OCI-LY1 (cell line): ENCODE data around the gene CDH13.

ENCODE experiments used
- H2AFZ ChIP-seq: fragments of 200-600 bp; sonication (generic), shearing (Covaris generic); 2 replicates; pipeline ENCODE4 v1.6.0; 2014; ENCODE audit warnings: antibody characterized with exemption, mild to moderate bottlenecking, low read length
- H3F3A ChIP-seq: fragments of 200-600 bp; sonication (generic), shearing (Covaris generic); 2 replicates; pipeline ENCODE4 v1.6.0; 2014; ENCODE audit warnings: mild to moderate bottlenecking, antibody characterized with exemption, low read length, moderate library complexity; ENCODE audit not compliant: insufficient read depth
- H3K27ac ChIP-seq: fragments of 200-600 bp; sonication (generic); 2 replicates; pipeline ENCODE4 v1.5.1; 2014; ENCODE audit warnings: low read length, mixed run types, mild to moderate bottlenecking, low read depth; ENCODE audit not compliant: poor library complexity, severe bottlenecking
- H3K27me3 ChIP-seq: fragments of 200-600 bp; sonication (generic); 2 replicates; pipeline ENCODE4 v1.6.0; 2014; ENCODE audit warnings: antibody characterized with exemption, mild to moderate bottlenecking, low read length, moderate library complexity; ENCODE audit not compliant: insufficient read depth
- H3K36me3 ChIP-seq: fragments of 200-600 bp; sonication (generic); 2 replicates; pipeline ENCODE4 v1.6.1; 2014; ENCODE audit warnings: mild to moderate bottlenecking, antibody characterized with exemption, low read length, moderate library complexity, mixed read lengths; ENCODE audit not compliant: insufficient read depth
- H3K4me1 ChIP-seq: fragments of 200-600 bp; sonication (generic); 2 replicates; pipeline ENCODE4 v1.5.1; 2014; ENCODE audit warnings: mild to moderate bottlenecking, low read length, moderate library complexity; ENCODE audit not compliant: insufficient read depth, severe bottlenecking
- H3K4me2 ChIP-seq: fragments of 200-600 bp; sonication (generic), shearing (Covaris generic); 2 replicates; pipeline ENCODE4 v1.6.1; 2014; ENCODE audit warnings: low read length
- H3K4me3 ChIP-seq: fragments of 200-600 bp; sonication (generic); 2 replicates; pipeline ENCODE4 v1.5.1; 2014; ENCODE audit warnings: low read length, low read depth, mild to moderate bottlenecking, mixed read lengths; ENCODE audit not compliant: poor library complexity, severe bottlenecking
- H3K79me2 ChIP-seq: fragments of 200-600 bp; shearing (Covaris generic); 2 replicates; pipeline ENCODE4 v1.6.1; 2016; ENCODE audit warnings: mixed run types, low read length, mixed read lengths; ENCODE audit not compliant: insufficient read depth
- H3K9ac ChIP-seq: fragments of 200-600 bp; sonication (generic), shearing (Covaris generic); 2 replicates; pipeline ENCODE4 v1.6.1; 2014; ENCODE audit warnings: mild to moderate bottlenecking, low read length, mixed read lengths
- H3K9me2 ChIP-seq: fragments of 200-600 bp; sonication (generic), shearing (Covaris generic); 2 replicates; pipeline ENCODE4 v1.6.1; 2014; ENCODE audit warnings: low read depth, mild to moderate bottlenecking, low read length, mixed read lengths
- H3K9me3 ChIP-seq: fragments of 200-600 bp; shearing (Covaris generic); 2 replicates; pipeline ENCODE4 v1.6.1; 2014; ENCODE audit warnings: low read length, mixed read lengths
- H4K20me1 ChIP-seq: fragments of 200-600 bp; sonication (generic), shearing (Covaris generic); 2 replicates; pipeline ENCODE4 v1.6.0; 2016; ENCODE audit warnings: mild to moderate bottlenecking, low read length; ENCODE audit not compliant: insufficient read depth
- EZH2 ChIP-seq: fragments of 200-600 bp; sonication (generic), shearing (Covaris generic); IDR thresholded peaks from 2 replicates; pipeline ENCODE4 v1.8.0; 2017; ENCODE audit warnings: borderline replicate concordance, mixed run types, mild to moderate bottlenecking, antibody characterized with exemption, low read length, moderate library complexity, mixed read lengths
- TF ChIP-seq, protein P1 (sequence below): fragments of 200-600 bp; sonication (generic), shearing (Covaris generic); IDR thresholded peaks from 2 replicates; pipeline ENCODE4 v1.5.1; 2017; ENCODE audit warnings: mild to moderate bottlenecking, antibody characterized with exemption, low read length, moderate library complexity, mixed read lengths

The CDH13 gene

DNA sequence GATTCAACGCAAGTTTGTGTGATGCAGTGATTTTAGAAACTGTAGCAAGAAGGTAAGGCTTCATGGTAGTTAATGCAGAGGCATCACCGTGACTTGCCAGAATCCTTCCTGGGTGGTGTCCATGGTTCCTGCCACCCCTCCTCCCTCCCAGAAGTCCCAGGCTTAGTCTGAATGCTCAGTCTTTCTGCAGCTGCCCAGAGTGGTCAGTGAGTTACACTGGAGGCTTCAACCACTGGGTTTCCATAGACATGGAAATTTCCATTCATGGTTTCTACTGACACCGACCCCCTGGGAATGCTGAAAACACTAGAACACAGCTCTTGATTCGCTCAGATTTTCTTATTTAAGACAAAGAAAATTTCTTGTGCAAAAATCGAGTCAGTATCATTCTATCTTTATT is 1021.6 kb downstream of the CDH13 start:
- Histone ChIP-seq H3F3A (no peaks in the 10 kb centered on the region), H3K4me3 (no peak overlapping the region), H3K79me2 (no peaks in the 10 kb centered on the region), H4K20me1 (no peaks in the 10 kb centered on the region), H3K4me2 (no peak overlapping the region), H3K9ac (no peak overlapping the region), H3K9me3 (no peaks in the 10 kb centered on the region), H3K9me2 (no peaks in the 10 kb centered on the region), H3K27ac (no peak overlapping the region), H3K4me1 (no peaks in the 10 kb centered on the region), H3K36me3 (no peaks in the 10 kb centered on the region), H2AFZ (no peak overlapping the region), H3K27me3 (no peaks in the 10 kb centered on the region)
- TF ChIP-seq EZH2: no peak
- TF ChIP-seq, protein P1, sequence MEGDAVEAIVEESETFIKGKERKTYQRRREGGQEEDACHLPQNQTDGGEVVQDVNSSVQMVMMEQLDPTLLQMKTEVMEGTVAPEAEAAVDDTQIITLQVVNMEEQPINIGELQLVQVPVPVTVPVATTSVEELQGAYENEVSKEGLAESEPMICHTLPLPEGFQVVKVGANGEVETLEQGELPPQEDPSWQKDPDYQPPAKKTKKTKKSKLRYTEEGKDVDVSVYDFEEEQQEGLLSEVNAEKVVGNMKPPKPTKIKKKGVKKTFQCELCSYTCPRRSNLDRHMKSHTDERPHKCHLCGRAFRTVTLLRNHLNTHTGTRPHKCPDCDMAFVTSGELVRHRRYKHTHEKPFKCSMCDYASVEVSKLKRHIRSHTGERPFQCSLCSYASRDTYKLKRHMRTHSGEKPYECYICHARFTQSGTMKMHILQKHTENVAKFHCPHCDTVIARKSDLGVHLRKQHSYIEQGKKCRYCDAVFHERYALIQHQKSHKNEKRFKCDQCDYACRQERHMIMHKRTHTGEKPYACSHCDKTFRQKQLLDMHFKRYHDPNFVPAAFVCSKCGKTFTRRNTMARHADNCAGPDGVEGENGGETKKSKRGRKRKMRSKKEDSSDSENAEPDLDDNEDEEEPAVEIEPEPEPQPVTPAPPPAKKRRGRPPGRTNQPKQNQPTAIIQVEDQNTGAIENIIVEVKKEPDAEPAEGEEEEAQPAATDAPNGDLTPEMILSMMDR: no peak

DNA sequence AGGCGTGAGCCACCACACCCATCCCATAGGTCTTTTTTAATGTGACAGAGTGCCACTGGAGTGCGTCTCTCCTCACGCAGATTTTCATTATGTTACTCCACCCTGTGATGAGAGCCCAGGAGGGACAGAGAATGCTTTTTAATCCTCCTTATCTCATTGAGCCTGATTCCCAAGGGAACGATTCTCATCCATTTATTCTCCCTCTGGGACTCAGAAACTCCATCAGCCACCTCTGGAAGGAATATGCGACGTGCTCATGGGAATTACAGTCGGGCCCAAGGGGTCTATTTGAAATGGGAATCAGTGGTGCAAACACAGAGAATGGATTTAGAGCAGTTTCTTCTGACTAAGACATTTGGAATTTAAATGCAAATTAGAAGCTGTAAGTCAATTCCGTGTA is 1025.1 kb downstream of the CDH13 start:
- Histone ChIP-seq H4K20me1 (no peaks in the 10 kb centered on the region), H3K9ac (no peak overlapping the region), H3K9me3 (no peaks in the 10 kb centered on the region), H3K79me2 (no peaks in the 10 kb centered on the region), H3K9me2 (no peaks in the 10 kb centered on the region), H3K27ac (no peak overlapping the region), H3F3A (no peaks in the 10 kb centered on the region), H2AFZ (no peak overlapping the region), H3K27me3 (no peaks in the 10 kb centered on the region), H3K4me1 (no peaks in the 10 kb centered on the region), H3K4me3 (no peak overlapping the region), H3K4me2 (no peak overlapping the region), H3K36me3 (no peaks in the 10 kb centered on the region)
- no peak for TF ChIP-seq EZH2
- TF ChIP-seq, protein P1: no peak

- no peaks in the 10 kb centered on the region for H3K4me1 ChIP-seq
- no peak for TF ChIP-seq EZH2
- TF ChIP-seq, protein P1: no peak
- H2AFZ ChIP-seq: no peak overlapping the region
- H3K9me3 ChIP-seq: no peaks in the 10 kb centered on the region
- no peaks in the 10 kb centered on the region for H3K36me3 ChIP-seq
- H3K4me3 ChIP-seq: no peak overlapping the region
- H3F3A ChIP-seq: no peaks in the 10 kb centered on the region
- H3K79me2 ChIP-seq: no peaks in the 10 kb centered on the region
- H3K9me2 ChIP-seq: no peaks in the 10 kb centered on the region
- no peak overlapping the region for H3K4me2 ChIP-seq
- no peak overlapping the region for H3K9ac ChIP-seq
- no peak overlapping the region for H3K27ac ChIP-seq
- no peaks in the 10 kb centered on the region for H4K20me1 ChIP-seq
- no peaks in the 10 kb centered on the region for H3K27me3 ChIP-seq
Observed at GRCh38 chr16:83652943-83653342, 1026.2 kb downstream of the CDH13 start.
